ENCODE results near the gene IRX1.

The IRX1 gene

DNA sequence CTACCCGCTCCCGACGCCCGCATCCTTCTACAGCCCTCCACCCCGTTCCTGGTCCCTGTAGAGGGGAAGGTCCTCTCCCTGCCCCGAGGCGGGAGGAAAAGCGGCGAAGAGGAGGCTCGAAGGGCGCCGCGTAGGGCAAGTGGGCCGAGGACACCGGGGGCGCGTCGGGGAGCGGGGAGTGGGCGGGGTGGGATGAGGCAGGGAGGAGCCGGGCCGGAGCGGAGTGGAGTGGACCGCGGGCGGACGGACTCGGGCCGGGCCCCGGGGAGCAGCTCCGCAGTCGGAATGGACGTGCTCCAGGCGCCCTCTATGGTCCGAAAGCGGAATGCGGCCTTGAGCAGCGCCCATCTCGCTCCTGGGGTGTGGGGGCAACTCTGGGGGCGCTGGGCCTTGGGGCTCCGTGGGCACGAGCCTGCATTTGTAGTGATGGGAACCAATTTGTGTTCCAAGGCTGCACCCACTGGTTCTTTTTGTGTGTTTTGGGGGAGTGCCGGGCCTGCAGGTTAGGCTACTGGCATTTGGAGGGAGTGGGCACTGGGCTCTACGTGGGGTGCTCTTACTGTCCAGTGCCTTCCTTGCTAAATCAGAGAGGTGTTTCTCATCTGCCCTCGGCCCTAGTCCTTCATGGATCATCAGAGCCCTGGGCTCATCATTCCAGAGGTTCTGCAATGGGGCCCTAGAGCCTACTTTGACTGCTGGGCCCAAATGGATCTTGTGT lies 7.3 kb downstream of the IRX1 start:
- TF ChIP-seq, protein P1, sequence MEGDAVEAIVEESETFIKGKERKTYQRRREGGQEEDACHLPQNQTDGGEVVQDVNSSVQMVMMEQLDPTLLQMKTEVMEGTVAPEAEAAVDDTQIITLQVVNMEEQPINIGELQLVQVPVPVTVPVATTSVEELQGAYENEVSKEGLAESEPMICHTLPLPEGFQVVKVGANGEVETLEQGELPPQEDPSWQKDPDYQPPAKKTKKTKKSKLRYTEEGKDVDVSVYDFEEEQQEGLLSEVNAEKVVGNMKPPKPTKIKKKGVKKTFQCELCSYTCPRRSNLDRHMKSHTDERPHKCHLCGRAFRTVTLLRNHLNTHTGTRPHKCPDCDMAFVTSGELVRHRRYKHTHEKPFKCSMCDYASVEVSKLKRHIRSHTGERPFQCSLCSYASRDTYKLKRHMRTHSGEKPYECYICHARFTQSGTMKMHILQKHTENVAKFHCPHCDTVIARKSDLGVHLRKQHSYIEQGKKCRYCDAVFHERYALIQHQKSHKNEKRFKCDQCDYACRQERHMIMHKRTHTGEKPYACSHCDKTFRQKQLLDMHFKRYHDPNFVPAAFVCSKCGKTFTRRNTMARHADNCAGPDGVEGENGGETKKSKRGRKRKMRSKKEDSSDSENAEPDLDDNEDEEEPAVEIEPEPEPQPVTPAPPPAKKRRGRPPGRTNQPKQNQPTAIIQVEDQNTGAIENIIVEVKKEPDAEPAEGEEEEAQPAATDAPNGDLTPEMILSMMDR (conservative IDR thresholded peaks at IDR 0.05; ENCODE audit: low read depth, low read length) = peak; percentile 58
- peaks cover 6% of the 10 kb centered on the region; the same call in 1 of the 2 replicates for H3K27me3 ChIP-seq (ENCODE audit: insufficient read depth, low read depth)
- H3K27ac ChIP-seq = no peak overlapping the region
- H2AFZ ChIP-seq (ENCODE audit: low read depth) = peak overlapping the region; percentile 49; the same call in 1 of the 2 replicates
- H3K36me3 ChIP-seq (ENCODE audit: insufficient read depth) = no peaks in the 10 kb centered on the region
- H3K79me2 ChIP-seq (ENCODE audit: insufficient read depth, low read depth) = no peaks in the 10 kb centered on the region
- H3K4me3 ChIP-seq (IDR thresholded peaks at IDR 0.05; ENCODE audit: insufficient read depth, low read depth, low read length) = no peak overlapping the region
- no peaks in the 10 kb centered on the region for H3K4me1 ChIP-seq (ENCODE audit: low read depth, poor library complexity, severe bottlenecking)
- H3K9ac ChIP-seq = no peak overlapping the region
- no peaks in the 10 kb centered on the region for H4K20me1 ChIP-seq (ENCODE audit: insufficient read depth)
- peak overlapping the region; percentile 40; the same call in 1 of the 2 replicates for H3K4me2 ChIP-seq

DNA sequence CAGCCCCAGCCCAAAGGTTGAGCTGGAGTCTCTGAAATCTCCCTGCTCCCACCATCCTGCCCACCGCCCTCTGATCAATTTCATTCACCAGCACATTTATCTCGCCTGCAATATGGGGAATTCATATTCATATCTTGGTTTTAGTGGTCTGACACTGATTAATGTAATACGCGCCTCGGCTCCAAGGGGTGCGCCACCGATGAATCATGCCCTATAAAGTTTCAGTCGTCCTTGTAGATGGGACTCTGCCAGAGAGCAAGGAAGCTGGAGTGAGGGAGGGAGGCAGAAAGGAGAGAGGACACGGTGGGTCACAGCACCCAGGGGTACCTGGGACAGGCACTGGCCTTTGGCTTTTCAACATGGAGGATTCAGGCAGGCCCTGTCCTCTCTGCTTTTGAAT lies 8.9 kb downstream of the IRX1 start:
- Histone ChIP-seq H3K27me3 (ENCODE audit: insufficient read depth, low read depth) (peaks cover 6% of the 10 kb centered on the region; the same call in 1 of the 2 replicates), H3K36me3 (ENCODE audit: insufficient read depth) (no peaks in the 10 kb centered on the region), H4K20me1 (ENCODE audit: insufficient read depth) (no peaks in the 10 kb centered on the region), H3K4me3 (IDR thresholded peaks at IDR 0.05; ENCODE audit: insufficient read depth, low read depth, low read length) (no peak overlapping the region), H3K27ac (no peak overlapping the region), H3K4me1 (ENCODE audit: low read depth, poor library complexity, severe bottlenecking) (no peaks in the 10 kb centered on the region), H3K79me2 (ENCODE audit: insufficient read depth, low read depth) (no peaks in the 10 kb centered on the region), H2AFZ (ENCODE audit: low read depth) (no peak overlapping the region), H3K9ac (no peak overlapping the region), H3K4me2 (no peak overlapping the region)
- TF ChIP-seq, protein P1 (conservative IDR thresholded peaks at IDR 0.05; ENCODE audit: low read depth, low read length) = no peak

DNA sequence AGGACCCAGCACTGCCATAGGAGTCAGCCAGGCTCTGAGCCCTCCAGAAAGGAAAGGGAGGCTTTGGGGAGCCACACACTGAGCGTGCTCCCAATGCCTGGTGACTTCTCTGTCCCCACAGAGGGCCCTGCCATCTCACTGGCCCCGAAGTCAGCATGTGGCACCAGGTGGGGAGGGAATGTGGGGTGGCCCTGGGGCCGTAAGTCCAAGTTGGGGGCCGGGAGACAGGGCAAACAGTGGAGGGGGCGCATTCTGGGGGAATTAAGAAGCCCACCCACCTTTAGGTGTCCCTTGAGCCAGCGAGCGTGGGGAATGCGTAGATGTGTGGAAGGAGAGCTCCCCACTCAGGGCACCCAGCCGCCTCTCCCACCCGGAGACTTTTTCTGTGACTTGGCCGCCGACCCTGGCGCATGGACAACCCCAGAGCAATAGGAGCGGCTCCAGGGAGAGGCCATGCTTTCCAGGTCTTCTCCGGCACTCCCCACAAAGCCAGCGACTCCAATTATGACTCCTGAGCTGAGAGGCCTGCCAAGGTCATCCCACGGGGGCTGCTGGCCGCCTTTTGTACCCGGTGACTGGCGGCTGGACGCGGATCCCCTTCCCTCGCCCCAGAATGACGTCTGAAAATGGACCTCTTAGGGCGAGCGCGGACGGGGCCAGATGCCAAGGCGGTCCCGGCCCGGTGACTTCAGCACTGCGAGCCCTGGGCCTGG lies 9.8 kb downstream of the IRX1 start:
- no peaks in the 10 kb centered on the region for H3K4me1 ChIP-seq (ENCODE audit: low read depth, poor library complexity, severe bottlenecking)
- H3K4me3 ChIP-seq (IDR thresholded peaks at IDR 0.05; ENCODE audit: insufficient read depth, low read depth, low read length) = no peak overlapping the region
- H3K27ac ChIP-seq = no peak overlapping the region
- H3K4me2 ChIP-seq = no peak overlapping the region
- H3K79me2 ChIP-seq (ENCODE audit: insufficient read depth, low read depth) = no peaks in the 10 kb centered on the region
- peaks cover 6% of the 10 kb centered on the region; the same call in 1 of the 2 replicates for H3K27me3 ChIP-seq (ENCODE audit: insufficient read depth, low read depth)
- TF ChIP-seq, protein P1 (conservative IDR thresholded peaks at IDR 0.05; ENCODE audit: low read depth, low read length) = no peak
- H2AFZ ChIP-seq (ENCODE audit: low read depth) = no peak overlapping the region
- H3K36me3 ChIP-seq (ENCODE audit: insufficient read depth) = no peaks in the 10 kb centered on the region
- H4K20me1 ChIP-seq (ENCODE audit: insufficient read depth) = no peaks in the 10 kb centered on the region
- no peak overlapping the region for H3K9ac ChIP-seq

DNA sequence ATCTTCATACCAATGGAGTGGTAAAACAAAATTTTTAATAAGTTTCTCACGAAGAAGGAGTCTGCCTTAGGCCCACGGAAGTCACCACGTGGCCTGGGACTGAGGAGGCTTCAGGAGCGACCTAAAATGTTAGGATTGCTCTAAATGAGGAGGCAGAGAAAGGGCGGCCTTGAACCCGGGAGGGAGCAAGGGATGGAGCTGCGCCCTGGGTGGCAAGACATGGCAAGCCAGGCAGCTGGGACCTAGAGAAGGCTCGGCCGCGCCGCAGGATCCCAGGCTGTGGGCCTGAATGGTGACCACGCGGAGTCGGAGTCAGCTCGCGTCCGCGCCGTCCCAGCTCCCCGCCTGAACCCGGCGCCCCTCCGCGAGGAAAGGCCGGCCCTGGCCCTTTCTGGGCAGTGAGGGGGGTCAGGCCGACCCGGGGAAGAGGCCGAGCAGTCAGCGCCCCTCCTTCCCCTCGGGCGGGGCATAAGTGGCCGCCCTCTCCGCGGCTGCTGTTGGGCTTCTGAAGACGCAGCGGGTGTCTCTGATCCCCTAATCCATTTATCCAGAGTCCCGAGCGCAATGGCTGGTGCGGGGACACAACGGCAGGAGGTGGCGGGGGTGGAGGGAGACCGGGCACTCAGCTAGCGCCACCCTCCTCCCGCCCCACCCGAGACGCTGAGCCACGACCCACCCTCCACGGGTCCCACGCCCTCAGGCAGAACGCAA lies 10.6 kb downstream of the IRX1 start:
- TF ChIP-seq, protein P1 (conservative IDR thresholded peaks at IDR 0.05; ENCODE audit: low read depth, low read length) = no peak
- Histone ChIP-seq H3K27me3 (ENCODE audit: insufficient read depth, low read depth) (peaks cover 5% of the 10 kb centered on the region; the same call in 1 of the 2 replicates), H2AFZ (ENCODE audit: low read depth) (no peak overlapping the region), H3K4me2 (no peak overlapping the region), H3K4me3 (IDR thresholded peaks at IDR 0.05; ENCODE audit: insufficient read depth, low read depth, low read length) (no peak overlapping the region), H3K4me1 (ENCODE audit: low read depth, poor library complexity, severe bottlenecking) (no peaks in the 10 kb centered on the region), H3K36me3 (ENCODE audit: insufficient read depth) (no peaks in the 10 kb centered on the region), H3K27ac (no peak overlapping the region), H3K9ac (no peak overlapping the region), H3K79me2 (ENCODE audit: insufficient read depth, low read depth) (no peaks in the 10 kb centered on the region), H4K20me1 (ENCODE audit: insufficient read depth) (no peaks in the 10 kb centered on the region)

Data from KMS-11 (cell line).